C4-2B (cell line): ENCODE data around the gene KLK12.
A peak's percentile ranks its signal among the peaks of the same experiment; 100 is the strongest.

Experiments used
- H3K27ac ChIP-seq: fragments of 450-650 bp; 2 replicates; pipeline ENCODE4 v1.5.1; 2017
- ZFX ChIP-seq: fragments of 450-650 bp; IDR thresholded peaks from 2 replicates; pipeline ENCODE4 v1.6.1; 2017
- TF ChIP-seq, protein P1 (sequence below): fragments of 450-650 bp; conservative IDR thresholded peaks from 2 replicates; pipeline ENCODE4 v1.5.1; 2017; ENCODE audit warnings: mild to moderate bottlenecking

The KLK12 gene

DNA sequence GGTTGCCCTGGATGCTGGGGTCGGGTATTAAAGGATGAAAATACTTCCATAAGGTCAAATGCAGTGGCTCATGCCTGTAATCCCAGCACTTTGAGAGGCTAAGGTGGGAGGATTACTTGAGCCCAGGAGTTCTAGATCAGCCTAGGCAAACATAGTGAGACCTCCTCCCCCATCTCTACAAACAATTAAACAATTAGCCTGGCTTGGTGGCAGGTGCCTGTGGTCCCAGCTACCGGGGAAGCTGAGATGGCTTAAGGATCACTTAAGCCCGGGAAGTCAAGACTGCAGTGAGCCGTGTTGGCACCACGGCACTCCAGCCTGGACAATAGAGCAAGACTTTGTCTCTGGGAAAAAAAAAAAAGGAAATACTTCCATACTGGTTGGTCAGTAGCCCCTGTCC lies 9.9 kb downstream of the KLK12 start:
- no peak for TF ChIP-seq ZFX
- TF ChIP-seq, protein P1, sequence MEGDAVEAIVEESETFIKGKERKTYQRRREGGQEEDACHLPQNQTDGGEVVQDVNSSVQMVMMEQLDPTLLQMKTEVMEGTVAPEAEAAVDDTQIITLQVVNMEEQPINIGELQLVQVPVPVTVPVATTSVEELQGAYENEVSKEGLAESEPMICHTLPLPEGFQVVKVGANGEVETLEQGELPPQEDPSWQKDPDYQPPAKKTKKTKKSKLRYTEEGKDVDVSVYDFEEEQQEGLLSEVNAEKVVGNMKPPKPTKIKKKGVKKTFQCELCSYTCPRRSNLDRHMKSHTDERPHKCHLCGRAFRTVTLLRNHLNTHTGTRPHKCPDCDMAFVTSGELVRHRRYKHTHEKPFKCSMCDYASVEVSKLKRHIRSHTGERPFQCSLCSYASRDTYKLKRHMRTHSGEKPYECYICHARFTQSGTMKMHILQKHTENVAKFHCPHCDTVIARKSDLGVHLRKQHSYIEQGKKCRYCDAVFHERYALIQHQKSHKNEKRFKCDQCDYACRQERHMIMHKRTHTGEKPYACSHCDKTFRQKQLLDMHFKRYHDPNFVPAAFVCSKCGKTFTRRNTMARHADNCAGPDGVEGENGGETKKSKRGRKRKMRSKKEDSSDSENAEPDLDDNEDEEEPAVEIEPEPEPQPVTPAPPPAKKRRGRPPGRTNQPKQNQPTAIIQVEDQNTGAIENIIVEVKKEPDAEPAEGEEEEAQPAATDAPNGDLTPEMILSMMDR = no peak
- H3K27ac ChIP-seq = no peak overlapping the region

DNA sequence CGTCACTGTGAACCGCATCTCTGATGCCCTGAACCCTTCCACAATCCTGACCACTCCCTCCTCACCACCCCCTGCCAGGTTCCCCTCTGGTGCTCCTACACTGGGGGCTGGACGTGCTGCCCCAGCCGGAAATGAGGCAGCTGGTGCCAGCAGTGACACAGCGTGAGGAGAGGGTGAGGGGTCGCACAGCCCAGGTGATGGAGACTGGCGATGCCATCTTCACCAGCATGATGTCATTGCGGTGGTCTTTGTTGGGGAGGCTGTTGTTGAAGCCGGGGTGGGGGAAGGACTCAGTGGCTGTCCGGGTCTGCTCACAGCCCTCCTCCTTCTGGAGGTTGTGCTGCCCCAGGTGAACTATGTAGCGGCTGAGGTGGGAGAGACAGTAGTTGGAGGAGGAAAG lies 10.9 kb downstream of the KLK12 start:
- TF ChIP-seq ZFX = no peak
- no peak overlapping the region for H3K27ac ChIP-seq

DNA sequence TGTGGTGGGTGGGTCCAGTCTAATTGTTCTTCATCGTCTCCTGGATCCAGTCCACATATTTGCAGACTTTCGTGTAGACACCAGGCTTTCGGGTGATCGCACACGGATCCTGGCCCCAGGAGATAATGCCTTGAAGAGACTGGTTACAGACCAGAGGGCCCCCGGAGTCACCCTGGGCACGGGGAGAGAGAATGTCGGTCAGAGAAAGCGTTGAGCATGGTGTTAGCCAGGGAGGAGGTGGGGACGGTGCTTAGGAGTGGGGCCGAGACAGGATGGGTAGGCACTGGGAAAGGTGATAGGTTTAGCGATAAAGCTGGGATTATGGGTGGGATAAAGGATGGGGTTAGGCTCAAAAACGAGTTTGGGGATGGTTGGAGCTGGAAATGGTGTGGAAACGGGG lies 12.3 kb downstream of the KLK12 start:
- TF ChIP-seq, protein P1 = no peak
- TF ChIP-seq ZFX = no peak
- no peak overlapping the region for H3K27ac ChIP-seq

DNA sequence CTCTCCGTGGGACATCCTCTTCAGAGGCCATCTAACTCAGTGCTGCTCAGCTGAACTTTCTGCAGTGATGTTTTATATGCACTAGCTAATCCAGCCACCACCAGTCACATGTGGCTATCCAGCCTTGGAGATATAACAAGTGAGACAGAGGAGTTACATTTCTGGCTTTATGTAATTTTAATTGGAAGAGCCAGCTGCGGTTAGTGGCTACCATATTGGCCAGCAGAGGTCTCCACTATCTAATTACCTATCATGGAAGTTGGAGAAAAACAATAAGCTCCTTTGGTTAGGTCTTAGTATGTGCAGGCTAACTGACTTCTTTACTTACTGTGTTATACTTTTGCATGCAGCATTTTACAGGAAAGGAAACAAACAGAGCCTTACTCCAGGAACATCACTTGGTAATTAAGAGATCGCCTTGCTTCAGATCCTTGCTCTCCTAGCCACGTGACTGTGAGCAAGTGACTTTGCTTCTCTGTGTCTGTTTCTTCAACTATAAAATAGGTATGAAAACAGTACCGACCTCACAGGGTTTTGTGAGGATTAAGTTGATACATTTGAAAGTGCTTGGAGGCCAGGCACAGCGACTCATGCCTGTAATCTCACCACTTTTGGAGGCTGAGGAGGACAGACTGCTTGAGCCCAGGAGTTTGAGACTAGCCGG lies 13.7 kb downstream of the KLK12 start:
- no peak for TF ChIP-seq ZFX
- TF ChIP-seq, protein P1 = peak; percentile 94
- H3K27ac ChIP-seq = no peak overlapping the region

DNA sequence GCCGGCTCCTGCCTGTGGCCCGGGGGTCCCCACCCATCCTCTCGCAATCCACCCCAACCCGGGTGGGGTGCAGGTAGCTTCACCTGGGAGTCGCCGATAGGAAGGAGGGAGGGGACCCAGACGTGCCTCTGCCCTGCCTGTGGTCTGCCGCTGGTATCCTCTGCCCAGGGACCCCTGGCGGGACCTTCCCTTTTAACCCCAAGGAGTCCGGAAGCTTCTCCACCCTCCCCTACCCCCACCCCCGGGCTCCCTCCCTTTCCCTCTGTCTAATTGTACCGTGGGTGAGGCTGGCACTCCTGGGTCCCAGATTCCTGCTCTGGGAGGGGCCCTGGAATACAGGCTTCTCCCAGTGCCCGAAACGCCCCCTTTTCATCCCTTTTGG lies 15.3 kb downstream of the KLK12 start, which contains the start of gene KLK10:
Gene KLK10 (minus strand): TSS at position 166 of the 382 bp plus-strand sequence. CDS start 579 bp downstream, outside the sequence.
- H3K27ac ChIP-seq = no peak within 1 kb of the TSS
- TF ChIP-seq, protein P1 = no peak
- no peak for TF ChIP-seq ZFX

DNA sequence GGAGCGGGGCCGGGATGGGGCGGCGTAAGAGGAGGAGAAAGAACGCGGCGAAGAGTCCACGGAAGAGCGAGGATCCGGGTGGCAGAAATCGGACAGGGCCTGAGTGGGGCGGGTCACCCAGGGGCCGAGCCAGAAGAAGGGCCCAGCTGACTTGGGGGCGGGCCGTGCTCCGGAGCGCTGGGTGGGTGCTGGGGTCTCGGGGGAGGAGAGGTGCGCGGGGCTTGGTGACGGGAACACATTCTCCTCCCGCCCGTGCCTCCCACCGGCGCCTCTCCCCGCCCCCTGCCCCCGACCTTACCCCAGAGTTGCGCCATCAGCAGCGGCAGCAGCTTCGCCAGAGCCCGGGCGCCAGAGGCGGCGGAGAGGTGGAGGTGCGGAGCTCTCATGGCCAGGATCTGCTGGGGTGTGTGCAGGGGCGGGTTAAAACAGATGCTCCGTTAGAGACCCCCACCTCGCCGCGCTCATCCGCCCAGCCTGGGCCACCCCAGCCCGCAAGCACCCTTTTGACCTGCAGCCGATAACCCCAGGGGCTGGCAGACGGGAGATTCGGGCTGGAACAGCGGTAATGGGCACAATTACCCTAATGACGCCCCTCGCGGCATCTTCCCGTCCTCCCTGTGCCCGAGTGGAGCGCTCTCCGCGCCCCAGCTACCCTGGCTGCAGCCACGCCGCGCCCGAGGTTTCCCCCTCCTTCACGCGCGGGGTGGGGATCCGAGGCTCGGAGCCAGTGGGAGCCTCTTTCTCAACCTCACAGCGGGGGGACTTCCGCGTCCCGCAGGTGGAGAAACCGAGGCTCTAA lies 15.9 kb downstream of the KLK12 start:
- TF ChIP-seq, protein P1 = no peak
- no peak for TF ChIP-seq ZFX

DNA sequence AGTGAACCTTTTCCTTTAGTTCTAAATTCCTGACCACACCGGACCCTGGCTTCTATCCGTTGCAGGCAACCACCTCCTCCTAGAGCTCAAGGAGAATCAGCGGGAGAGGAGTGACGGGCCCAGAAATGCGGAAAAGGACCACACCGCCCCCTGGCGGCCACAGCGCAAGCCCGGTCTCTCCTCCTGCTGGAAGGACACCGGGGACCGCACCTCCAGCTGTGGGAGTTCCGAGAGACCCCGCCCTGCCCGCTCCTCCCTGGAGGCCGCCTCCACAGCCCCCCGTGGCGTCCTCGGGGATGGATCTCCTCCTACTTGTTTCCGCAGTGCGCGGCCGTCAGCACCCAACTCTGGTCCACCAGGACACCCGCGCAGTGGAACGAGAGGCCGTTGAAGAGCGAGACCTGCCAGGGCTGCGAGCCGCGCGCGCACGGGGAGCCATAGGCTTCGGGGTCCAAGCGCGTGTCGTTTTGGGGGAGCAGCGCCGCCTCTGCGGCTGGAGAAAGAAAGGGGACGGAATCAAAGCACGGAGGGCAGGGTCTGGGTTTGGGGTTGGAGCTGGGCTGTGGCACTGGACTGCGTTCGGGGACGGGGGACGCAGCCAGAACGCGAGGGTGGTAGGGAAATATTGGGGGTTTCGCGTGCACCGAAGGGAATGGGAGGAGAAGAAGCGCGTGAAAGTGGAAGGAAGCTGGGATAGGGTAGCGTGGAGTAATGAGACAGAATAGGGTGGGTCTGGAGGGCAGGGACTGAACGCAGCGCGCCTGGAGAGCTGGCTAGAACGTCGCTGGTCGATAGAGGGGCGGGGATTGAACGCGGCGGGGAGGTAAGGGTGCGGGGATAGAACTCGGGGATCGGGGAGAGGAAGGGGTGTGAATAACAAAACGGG lies 17.8 kb downstream of the KLK12 start:
- H3K27ac ChIP-seq = no peak overlapping the region
- TF ChIP-seq, protein P1 = peak; percentile 96
- no peak for TF ChIP-seq ZFX

More for the DNA sequence above, 15.9 kb downstream of the KLK12 start:
- H3K27ac ChIP-seq = no peak overlapping the region
